ENCODE measurements around the gene MBL2. TPM values are rescaled to one million over a fixed set of nuclear protein-coding genes. Genes with fewer than 3 reads are reported as not detected.

The MBL2 gene
- total and polyA plus RNA-seq, 2 donors (not counting 1 experiment from before 2014, with no cell fraction given) = not detected

DNA sequence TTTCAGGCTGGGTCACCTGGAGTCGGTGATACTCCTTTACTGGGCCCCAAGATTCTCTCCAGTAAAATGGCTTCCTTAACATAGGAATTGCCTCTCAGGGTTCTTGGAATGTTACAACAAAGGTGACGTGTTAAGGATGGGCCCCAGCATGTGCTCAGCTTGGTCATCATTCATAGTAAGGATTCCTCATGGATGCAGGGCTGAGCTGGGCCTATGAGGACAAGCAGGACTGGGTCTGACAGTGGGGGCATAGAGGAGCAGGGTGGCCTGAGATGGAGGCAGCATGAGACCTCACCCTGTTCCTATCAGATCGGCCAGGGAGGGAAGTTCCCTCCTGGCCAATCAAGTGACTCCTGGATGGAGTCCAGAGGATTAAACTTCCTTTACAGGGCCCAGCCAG, 12.8 kb upstream of the MBL2 start:
- Histone ChIP-seq H3K9ac (ENCODE audit: low read length) (no peak overlapping the region), H4K20me1 (ENCODE audit: control insufficient read depth, insufficient read depth, low read length, poor library complexity, severe bottlenecking) (no peaks in the 10 kb centered on the region), H3K36me3 (replicated peaks in 1 of 2; ENCODE audit: control extremely low read depth in 1 of 2, control insufficient read depth in 1 of 2, extremely low read depth in 1 of 2, insufficient read depth in 2 of 2, low read length in 1 of 2) (no peaks in the 10 kb centered on the region), H3K79me2 (ENCODE audit: control insufficient read depth, insufficient read depth, low read length) (no peaks in the 10 kb centered on the region), H3K9me3 (ENCODE audit: control extremely low read depth in 1 of 3, control insufficient read depth in 2 of 3, insufficient read depth in 1 of 3, low read length in 2 of 3) (peaks cover 0 to 6% (median 0%) of the 10 kb centered on the region in 3 donors), H3K4me1 (ENCODE audit: control insufficient read depth in 2 of 2, insufficient read depth in 2 of 2, low read length in 2 of 2) (no peaks in the 10 kb centered on the region), H3K27ac (ENCODE audit: low read length in 2 of 2) (no peak overlapping the region), H2AFZ (ENCODE audit: insufficient read depth, low read depth, low read length, poor library complexity, severe bottlenecking) (no peak overlapping the region), H3K4me3 (ENCODE audit: control extremely low read depth in 1 of 5, extremely low read depth in 1 of 5, insufficient read depth in 1 of 5, low read depth in 2 of 5, low read length in 4 of 5) (no peak overlapping the region), H3K4me2 (replicated peaks; ENCODE audit: low read depth, low read length, poor library complexity, severe bottlenecking) (no peak overlapping the region), H3K27me3 (replicated peaks in 1 of 4; ENCODE audit: control extremely low read depth in 1 of 4, control insufficient read depth in 3 of 4, insufficient read depth in 4 of 4, low read length in 3 of 4) (no peaks in the 10 kb centered on the region)
- no peak overlapping the region for H3K4me3 Mint-ChIP-seq
- POLR2A ChIA-PET = no interaction called here
- no peaks in the 10 kb centered on the region for H3K4me1 Mint-ChIP-seq
- TF ChIP-seq, protein P1, sequence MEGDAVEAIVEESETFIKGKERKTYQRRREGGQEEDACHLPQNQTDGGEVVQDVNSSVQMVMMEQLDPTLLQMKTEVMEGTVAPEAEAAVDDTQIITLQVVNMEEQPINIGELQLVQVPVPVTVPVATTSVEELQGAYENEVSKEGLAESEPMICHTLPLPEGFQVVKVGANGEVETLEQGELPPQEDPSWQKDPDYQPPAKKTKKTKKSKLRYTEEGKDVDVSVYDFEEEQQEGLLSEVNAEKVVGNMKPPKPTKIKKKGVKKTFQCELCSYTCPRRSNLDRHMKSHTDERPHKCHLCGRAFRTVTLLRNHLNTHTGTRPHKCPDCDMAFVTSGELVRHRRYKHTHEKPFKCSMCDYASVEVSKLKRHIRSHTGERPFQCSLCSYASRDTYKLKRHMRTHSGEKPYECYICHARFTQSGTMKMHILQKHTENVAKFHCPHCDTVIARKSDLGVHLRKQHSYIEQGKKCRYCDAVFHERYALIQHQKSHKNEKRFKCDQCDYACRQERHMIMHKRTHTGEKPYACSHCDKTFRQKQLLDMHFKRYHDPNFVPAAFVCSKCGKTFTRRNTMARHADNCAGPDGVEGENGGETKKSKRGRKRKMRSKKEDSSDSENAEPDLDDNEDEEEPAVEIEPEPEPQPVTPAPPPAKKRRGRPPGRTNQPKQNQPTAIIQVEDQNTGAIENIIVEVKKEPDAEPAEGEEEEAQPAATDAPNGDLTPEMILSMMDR (IDR thresholded peaks at IDR 0.05) = no peak
- no peak for TF ChIP-seq EZH2 (IDR thresholded peaks at IDR 0.05; ENCODE audit: borderline replicate concordance, insufficient read depth, low read depth, low read length, poor library complexity, severe bottlenecking)
- CTCF ChIA-PET = no interaction called here
- WGBS (ENCODE audit: insufficient coverage) = 5% methylated on average over 3 of the region's 3 CpGs
- H3K9me3 Mint-ChIP-seq (ENCODE audit: insufficient read depth) = no peaks in the 10 kb centered on the region
- intact Hi-C loops (cut with micrococcal nuclease) = no loop called here
- no peak overlapping the region for H3K27ac Mint-ChIP-seq
- H3K27me3 Mint-ChIP-seq = no peaks in the 10 kb centered on the region
- no peak for DNase-seq
- no peak for ATAC-seq (ENCODE audit: low read depth)

- H3K9ac ChIP-seq (ENCODE audit: low read length) = no peak overlapping the region
- no peaks in the 10 kb centered on the region for H3K27me3 ChIP-seq (replicated peaks in 1 of 4; ENCODE audit: control extremely low read depth in 1 of 4, control insufficient read depth in 3 of 4, insufficient read depth in 4 of 4, low read length in 3 of 4)
- no peaks in the 10 kb centered on the region for H3K4me1 Mint-ChIP-seq
- no peaks in the 10 kb centered on the region for H4K20me1 ChIP-seq (ENCODE audit: control insufficient read depth, insufficient read depth, low read length, poor library complexity, severe bottlenecking)
- TF ChIP-seq EZH2 (IDR thresholded peaks at IDR 0.05; ENCODE audit: borderline replicate concordance, insufficient read depth, low read depth, low read length, poor library complexity, severe bottlenecking) = no peak
- TF ChIP-seq, protein P1 (IDR thresholded peaks at IDR 0.05) = no peak
- ATAC-seq (ENCODE audit: low read depth) = no peak
- H3K4me3 Mint-ChIP-seq = no peak overlapping the region
- ChIA-PET CTCF (interaction anchor here (0.5 kb wide), 1 partner anchor 569 kb away, joined by 3 read pairs; no protein-coding TSS in a partner anchor), POLR2A (no interaction called here)
- H3K27ac Mint-ChIP-seq = no peak overlapping the region
- no peaks in the 10 kb centered on the region for H3K79me2 ChIP-seq (ENCODE audit: control insufficient read depth, insufficient read depth, low read length)
- no peaks in the 10 kb centered on the region for H3K9me3 Mint-ChIP-seq (ENCODE audit: insufficient read depth)
- H3K4me1 ChIP-seq (ENCODE audit: control insufficient read depth in 2 of 2, insufficient read depth in 2 of 2, low read length in 2 of 2) = no peaks in the 10 kb centered on the region
- H2AFZ ChIP-seq (ENCODE audit: insufficient read depth, low read depth, low read length, poor library complexity, severe bottlenecking) = no peak overlapping the region
- H3K9me3 ChIP-seq (ENCODE audit: control extremely low read depth in 1 of 3, control insufficient read depth in 2 of 3, insufficient read depth in 1 of 3, low read length in 2 of 3) = peaks cover 0 to 6% (median 0%) of the 10 kb centered on the region in 3 donors
- no peak for DNase-seq
- no peak overlapping the region for H3K4me3 ChIP-seq (ENCODE audit: control extremely low read depth in 1 of 5, extremely low read depth in 1 of 5, insufficient read depth in 1 of 5, low read depth in 2 of 5, low read length in 4 of 5)
- WGBS (ENCODE audit: insufficient coverage) = 100% methylated on average over 2 of the region's 3 CpGs
- H3K27ac ChIP-seq (ENCODE audit: low read length in 2 of 2) = no peak overlapping the region
- H3K36me3 ChIP-seq (replicated peaks in 1 of 2; ENCODE audit: control extremely low read depth in 1 of 2, control insufficient read depth in 1 of 2, extremely low read depth in 1 of 2, insufficient read depth in 2 of 2, low read length in 1 of 2) = no peaks in the 10 kb centered on the region
- no peak overlapping the region for H3K4me2 ChIP-seq (replicated peaks; ENCODE audit: low read depth, low read length, poor library complexity, severe bottlenecking)
- H3K27me3 Mint-ChIP-seq = peaks cover 6% of the 10 kb centered on the region
- intact Hi-C loops (cut with micrococcal nuclease) = no loop called here
These were observed 11.1 kb upstream of the MBL2 start for GRCh38 chr10:52783726-52784125.

Data from B cell (primary cell).